ENCODE results near the gene KIF26B.

DNA sequence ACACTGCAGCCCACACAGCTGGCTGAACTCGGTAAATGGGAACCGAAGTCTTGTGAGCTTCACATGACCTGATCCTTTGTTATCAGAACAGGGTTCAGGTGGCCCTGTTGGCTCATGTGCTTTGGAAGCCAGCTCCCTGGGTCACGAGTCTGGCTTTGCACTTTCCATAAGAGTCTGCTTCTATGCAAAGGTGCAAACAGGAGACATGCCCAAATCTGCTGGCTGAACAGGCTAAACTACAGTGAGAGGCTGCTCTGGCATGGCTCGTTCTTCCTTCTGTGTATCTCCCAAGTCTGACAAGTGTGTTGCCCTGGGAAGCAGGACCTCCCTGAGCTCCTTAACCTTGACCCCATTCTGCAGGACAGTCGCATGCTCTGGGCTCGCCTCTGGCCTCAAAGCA lies 549.6 kb downstream of the KIF26B start:
- TF ChIP-seq, protein P1, sequence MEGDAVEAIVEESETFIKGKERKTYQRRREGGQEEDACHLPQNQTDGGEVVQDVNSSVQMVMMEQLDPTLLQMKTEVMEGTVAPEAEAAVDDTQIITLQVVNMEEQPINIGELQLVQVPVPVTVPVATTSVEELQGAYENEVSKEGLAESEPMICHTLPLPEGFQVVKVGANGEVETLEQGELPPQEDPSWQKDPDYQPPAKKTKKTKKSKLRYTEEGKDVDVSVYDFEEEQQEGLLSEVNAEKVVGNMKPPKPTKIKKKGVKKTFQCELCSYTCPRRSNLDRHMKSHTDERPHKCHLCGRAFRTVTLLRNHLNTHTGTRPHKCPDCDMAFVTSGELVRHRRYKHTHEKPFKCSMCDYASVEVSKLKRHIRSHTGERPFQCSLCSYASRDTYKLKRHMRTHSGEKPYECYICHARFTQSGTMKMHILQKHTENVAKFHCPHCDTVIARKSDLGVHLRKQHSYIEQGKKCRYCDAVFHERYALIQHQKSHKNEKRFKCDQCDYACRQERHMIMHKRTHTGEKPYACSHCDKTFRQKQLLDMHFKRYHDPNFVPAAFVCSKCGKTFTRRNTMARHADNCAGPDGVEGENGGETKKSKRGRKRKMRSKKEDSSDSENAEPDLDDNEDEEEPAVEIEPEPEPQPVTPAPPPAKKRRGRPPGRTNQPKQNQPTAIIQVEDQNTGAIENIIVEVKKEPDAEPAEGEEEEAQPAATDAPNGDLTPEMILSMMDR (conservative IDR thresholded peaks at IDR 0.05; ENCODE audit: low read depth in 2 of 2) = no peak
- TF ChIP-seq EZH2 (IDR thresholded peaks at IDR 0.05; ENCODE audit: low read depth, unreplicated experiment) = no peak
- TF ChIP-seq JUNB (IDR thresholded peaks at IDR 0.05; ENCODE audit: unreplicated experiment) = no peak
- TF ChIP-seq POLR2AphosphoS5 (IDR thresholded peaks at IDR 0.05; ENCODE audit: low read depth) = no peak
- no peak for TF ChIP-seq NANOG (IDR thresholded peaks at IDR 0.05; ENCODE audit: borderline replicate concordance)
- TF ChIP-seq, protein P2, sequence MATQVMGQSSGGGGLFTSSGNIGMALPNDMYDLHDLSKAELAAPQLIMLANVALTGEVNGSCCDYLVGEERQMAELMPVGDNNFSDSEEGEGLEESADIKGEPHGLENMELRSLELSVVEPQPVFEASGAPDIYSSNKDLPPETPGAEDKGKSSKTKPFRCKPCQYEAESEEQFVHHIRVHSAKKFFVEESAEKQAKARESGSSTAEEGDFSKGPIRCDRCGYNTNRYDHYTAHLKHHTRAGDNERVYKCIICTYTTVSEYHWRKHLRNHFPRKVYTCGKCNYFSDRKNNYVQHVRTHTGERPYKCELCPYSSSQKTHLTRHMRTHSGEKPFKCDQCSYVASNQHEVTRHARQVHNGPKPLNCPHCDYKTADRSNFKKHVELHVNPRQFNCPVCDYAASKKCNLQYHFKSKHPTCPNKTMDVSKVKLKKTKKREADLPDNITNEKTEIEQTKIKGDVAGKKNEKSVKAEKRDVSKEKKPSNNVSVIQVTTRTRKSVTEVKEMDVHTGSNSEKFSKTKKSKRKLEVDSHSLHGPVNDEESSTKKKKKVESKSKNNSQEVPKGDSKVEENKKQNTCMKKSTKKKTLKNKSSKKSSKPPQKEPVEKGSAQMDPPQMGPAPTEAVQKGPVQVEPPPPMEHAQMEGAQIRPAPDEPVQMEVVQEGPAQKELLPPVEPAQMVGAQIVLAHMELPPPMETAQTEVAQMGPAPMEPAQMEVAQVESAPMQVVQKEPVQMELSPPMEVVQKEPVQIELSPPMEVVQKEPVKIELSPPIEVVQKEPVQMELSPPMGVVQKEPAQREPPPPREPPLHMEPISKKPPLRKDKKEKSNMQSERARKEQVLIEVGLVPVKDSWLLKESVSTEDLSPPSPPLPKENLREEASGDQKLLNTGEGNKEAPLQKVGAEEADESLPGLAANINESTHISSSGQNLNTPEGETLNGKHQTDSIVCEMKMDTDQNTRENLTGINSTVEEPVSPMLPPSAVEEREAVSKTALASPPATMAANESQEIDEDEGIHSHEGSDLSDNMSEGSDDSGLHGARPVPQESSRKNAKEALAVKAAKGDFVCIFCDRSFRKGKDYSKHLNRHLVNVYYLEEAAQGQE (IDR thresholded peaks at IDR 0.05; ENCODE audit: unreplicated experiment) = no peak
- TF ChIP-seq, protein P3, sequence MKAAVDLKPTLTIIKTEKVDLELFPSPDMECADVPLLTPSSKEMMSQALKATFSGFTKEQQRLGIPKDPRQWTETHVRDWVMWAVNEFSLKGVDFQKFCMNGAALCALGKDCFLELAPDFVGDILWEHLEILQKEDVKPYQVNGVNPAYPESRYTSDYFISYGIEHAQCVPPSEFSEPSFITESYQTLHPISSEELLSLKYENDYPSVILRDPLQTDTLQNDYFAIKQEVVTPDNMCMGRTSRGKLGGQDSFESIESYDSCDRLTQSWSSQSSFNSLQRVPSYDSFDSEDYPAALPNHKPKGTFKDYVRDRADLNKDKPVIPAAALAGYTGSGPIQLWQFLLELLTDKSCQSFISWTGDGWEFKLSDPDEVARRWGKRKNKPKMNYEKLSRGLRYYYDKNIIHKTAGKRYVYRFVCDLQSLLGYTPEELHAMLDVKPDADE (IDR thresholded peaks at IDR 0.05) = no peak
- TF ChIP-seq STAT1 (IDR thresholded peaks at IDR 0.05; ENCODE audit: unreplicated experiment) = no peak
- TF ChIP-seq EZH2phosphoT487 (IDR thresholded peaks at IDR 0.05; ENCODE audit: unreplicated experiment) = no peak
- no peak for TF ChIP-seq ZNF331 (CRISPR knock-in tag; IDR thresholded peaks at IDR 0.05; ENCODE audit: low read depth)
- no peak for TF ChIP-seq CREB1 (CRISPR knock-in tag; IDR thresholded peaks at IDR 0.05; ENCODE audit: low read depth)
- TF ChIP-seq, protein P4, sequence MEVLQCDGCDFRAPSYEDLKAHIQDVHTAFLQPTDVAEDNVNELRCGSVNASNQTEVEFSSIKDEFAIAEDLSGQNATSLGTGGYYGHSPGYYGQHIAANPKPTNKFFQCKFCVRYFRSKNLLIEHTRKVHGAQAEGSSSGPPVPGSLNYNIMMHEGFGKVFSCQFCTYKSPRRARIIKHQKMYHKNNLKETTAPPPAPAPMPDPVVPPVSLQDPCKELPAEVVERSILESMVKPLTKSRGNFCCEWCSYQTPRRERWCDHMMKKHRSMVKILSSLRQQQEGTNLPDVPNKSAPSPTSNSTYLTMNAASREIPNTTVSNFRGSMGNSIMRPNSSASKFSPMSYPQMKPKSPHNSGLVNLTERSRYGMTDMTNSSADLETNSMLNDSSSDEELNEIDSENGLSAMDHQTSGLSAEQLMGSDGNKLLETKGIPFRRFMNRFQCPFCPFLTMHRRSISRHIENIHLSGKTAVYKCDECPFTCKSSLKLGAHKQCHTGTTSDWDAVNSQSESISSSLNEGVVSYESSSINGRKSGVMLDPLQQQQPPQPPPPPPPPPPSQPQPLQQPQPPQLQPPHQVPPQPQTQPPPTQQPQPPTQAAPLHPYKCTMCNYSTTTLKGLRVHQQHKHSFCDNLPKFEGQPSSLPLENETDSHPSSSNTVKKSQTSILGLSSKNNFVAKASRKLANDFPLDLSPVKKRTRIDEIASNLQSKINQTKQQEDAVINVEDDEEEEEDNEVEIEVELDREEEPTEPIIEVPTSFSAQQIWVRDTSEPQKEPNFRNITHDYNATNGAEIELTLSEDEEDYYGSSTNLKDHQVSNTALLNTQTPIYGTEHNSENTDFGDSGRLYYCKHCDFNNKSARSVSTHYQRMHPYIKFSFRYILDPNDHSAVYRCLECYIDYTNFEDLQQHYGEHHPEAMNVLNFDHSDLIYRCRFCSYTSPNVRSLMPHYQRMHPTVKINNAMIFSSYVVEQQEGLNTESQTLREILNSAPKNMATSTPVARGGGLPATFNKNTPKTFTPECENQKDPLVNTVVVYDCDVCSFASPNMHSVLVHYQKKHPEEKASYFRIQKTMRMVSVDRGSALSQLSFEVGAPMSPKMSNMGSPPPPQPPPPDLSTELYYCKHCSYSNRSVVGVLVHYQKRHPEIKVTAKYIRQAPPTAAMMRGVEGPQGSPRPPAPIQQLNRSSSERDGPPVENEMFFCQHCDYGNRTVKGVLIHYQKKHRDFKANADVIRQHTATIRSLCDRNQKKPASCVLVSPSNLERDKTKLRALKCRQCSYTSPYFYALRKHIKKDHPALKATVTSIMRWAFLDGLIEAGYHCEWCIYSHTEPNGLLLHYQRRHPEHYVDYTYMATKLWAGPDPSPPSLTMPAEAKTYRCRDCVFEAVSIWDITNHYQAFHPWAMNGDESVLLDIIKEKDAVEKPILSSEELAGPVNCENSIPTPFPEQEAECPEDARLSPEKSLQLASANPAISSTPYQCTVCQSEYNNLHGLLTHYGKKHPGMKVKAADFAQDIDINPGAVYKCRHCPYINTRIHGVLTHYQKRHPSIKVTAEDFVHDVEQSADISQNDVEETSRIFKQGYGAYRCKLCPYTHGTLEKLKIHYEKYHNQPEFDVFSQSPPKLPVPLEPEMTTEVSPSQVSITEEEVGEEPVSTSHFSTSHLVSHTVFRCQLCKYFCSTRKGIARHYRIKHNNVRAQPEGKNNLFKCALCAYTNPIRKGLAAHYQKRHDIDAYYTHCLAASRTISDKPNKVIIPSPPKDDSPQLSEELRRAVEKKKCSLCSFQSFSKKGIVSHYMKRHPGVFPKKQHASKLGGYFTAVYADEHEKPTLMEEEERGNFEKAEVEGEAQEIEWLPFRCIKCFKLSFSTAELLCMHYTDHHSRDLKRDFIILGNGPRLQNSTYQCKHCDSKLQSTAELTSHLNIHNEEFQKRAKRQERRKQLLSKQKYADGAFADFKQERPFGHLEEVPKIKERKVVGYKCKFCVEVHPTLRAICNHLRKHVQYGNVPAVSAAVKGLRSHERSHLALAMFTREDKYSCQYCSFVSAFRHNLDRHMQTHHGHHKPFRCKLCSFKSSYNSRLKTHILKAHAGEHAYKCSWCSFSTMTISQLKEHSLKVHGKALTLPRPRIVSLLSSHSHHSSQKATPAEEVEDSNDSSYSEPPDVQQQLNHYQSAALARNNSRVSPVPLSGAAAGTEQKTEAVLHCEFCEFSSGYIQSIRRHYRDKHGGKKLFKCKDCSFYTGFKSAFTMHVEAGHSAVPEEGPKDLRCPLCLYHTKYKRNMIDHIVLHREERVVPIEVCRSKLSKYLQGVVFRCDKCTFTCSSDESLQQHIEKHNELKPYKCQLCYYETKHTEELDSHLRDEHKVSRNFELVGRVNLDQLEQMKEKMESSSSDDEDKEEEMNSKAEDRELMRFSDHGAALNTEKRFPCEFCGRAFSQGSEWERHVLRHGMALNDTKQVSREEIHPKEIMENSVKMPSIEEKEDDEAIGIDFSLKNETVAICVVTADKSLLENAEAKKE (CRISPR knock-in tag; IDR thresholded peaks at IDR 0.05) = no peak
- TF ChIP-seq ZNF114 (CRISPR knock-in tag; IDR thresholded peaks at IDR 0.05) = no peak
